Stimulated activated CD8-positive, alpha-beta memory T cell treated with anti-CD3 and anti-CD28 coated beads, Interleukin-4, amount 100 ng/mL, for 4 hours (primary cell): ENCODE data around the gene XPO5.
"Not testable (repeated sequence)": the region's sequence is repeated elsewhere in the genome, so short reads cannot be mapped to it uniquely, and the experiment has no call there.

Experiments
- DNase-seq, 2 donors: peaks; one replicate each; pipeline ENCODE4 v3.0.0-alpha.2; 2020; ENCODE audit warnings: low read depth in 2 of 2, low spot score in 1 of 2

The XPO5 gene

GRCh38 chr6:43575772-43576551, at the start of gene XPO5, which contains the start of gene POLH:
Gene XPO5, minus strand, starts transcription at chr6:43576038. Its CDS starts 174 bp downstream, at chr6:43575864.
Gene POLH, plus strand, starts transcription at chr6:43576185. Its CDS starts 6,135 bp downstream, at chr6:43582320.
- DNase-seq = peak; percentile 72 to 84

- no peak for DNase-seq
These were observed 49.7 kb upstream of the XPO5 start for GRCh38 chr6:43625393-43625992.

DNA sequence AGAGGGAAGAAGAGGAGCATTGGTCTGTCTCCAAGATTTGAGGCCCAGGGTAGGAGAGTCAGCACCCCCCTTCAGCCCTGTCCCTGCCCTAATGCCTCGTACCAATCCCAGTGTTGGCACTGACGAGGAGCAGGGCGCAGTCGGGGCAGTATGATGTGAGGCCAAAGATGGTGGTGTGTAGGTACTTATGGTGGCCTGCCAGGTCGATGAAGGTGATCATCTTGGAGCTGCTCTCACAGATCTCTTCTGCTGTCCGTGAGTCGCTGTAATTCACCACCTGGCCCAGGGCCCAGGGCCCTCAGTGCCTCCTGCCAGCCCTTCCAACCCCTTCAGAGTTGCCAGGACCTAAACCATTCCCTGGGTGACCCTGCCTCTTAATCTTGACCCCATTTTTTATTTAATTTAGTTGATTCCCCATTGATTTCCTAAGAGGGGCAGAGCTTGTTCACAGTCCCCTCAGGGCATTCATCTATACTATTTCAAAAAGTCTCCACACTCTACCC, 49.0 kb upstream of the XPO5 start:
- no peak for DNase-seq

- DNase-seq = no peak
These were observed 48.3 kb upstream of the XPO5 start for GRCh38 chr6:43623880-43624785.

DNA sequence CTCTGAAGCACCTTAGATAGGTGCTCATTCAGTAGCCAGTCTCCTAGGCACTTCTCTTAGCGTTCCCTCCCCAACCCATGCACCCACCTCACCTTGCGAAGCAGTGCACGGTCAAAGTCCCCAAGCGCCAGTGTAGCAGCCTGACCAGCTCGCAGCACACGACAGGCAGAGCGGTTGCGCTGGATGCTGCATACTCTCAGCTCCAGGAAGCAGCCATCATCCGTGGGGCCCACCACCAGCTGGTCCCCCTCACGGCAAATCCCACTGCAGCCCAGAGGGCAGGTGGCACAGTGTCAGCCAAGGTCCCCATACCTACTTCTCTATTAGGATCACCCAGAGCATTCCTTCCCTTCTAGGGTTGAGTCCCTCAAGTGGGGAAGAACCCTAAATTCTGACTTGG, 46.7 kb upstream of the XPO5 start:
- no peak for DNase-seq

- no peak for DNase-seq
These were observed 46.0 kb upstream of the XPO5 start for GRCh38 chr6:43621836-43622180.

GRCh38 chr6:43621078-43621835, 45.4 kb upstream of the XPO5 start:
- no peak for DNase-seq

DNA sequence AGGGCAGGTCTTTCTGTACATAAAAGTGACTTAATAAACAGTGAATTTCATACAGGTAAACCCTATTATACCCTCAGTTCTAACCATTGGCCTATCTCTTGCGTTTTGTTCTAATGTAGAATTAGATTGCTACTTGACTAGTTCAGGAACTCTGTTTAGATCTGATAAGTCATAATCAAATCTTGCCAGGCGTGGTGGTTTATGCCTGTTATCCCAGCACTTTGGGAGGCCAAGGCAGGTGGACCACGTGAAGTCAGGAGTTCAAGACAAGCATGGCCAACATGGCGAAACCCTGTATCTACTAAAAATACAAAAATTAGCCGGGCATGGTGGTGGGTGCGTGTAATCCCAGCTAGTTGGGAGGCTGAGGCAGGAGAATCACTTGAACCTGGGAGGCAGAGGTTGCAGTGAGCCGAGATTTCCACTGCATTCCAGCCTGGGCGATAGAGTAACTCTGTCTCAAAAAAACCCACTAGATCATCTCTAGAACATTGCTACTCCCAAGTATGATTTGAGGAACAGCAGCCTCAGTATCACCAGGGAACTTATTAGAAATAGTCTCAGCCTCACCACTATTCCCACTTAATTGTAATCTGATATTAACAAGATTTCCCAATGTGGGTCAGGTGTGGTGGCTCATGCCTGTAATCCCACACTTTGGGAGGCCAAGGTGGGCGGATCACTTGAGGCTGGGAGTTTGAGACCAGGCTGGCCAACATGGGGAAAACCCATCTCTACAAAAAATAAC, 41.1 kb upstream of the XPO5 start:
- DNase-seq = no peak

DNA sequence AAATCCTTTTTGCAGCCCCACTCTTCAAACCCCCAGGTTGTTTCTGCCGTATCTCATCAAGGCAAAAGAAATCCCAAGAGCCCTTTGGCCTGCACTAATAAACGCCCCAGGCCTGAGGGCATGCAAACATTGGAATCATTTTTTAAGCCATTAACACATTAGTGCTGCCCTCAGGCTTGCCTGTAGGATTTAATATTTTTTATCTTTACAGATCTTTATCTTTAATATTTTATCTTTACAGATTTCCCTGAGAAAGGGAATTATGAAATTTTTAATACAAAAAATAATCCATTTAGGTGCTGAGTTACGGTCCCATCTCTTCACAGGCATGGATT, 38.5 kb upstream of the XPO5 start:
- DNase-seq = no peak

DNA sequence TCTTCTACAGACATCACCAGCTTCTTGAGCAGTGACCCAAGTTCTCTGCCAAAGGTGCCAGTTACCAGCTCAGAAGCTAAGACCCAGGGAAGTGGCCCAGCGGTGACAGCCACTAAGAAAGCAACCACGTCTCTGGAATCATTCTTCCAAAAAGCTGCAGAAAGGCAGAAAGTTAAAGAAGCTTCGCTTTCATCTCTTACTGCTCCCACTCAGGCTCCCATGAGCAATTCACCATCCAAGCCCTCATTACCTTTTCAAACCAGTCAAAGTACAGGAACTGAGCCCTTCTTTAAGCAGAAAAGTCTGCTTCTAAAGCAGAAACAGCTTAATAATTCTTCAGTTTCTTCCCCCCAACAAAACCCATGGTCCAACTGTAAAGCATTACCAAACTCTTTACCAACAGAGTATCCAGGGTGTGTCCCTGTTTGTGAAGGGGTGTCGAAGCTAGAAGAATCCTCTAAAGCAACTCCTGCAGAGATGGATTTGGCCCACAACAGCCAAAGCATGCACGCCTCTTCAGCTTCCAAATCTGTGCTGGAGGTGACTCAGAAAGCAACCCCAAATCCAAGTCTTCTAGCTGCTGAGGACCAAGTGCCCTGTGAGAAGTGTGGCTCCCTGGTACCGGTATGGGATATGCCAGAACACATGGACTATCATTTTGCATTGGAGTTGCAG, 38.0 kb upstream of the XPO5 start:
- DNase-seq = no peak

DNA sequence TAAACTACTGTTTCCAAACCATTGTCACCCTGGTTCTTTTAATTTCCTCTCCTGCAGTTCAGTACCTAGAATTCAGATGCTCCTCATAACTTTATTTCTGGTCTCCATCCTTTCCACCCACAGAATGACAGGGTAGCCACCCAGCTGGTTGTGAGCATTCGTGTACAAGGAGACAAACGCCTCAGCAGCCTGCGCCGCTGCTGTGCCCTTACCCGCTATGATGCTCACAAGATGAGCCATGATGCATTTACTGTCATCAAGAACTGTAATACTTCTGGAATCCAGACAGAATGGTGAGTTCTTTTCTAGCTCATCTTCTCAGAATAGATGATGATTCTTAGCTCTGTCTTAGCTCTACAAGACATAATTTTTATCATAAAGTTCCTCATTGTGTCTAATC, 34.6 kb upstream of the XPO5 start:
- DNase-seq = no peak

GRCh38 chr6:43609402-43609801, 33.6 kb upstream of the XPO5 start:
- DNase-seq = no peak

GRCh38 chr6:43608807-43609206, 33.0 kb upstream of the XPO5 start:
- DNase-seq = no peak

GRCh38 chr6:43608310-43608763, 32.5 kb upstream of the XPO5 start:
- peak in 1 of 2 donors; percentile 38 for DNase-seq

DNA sequence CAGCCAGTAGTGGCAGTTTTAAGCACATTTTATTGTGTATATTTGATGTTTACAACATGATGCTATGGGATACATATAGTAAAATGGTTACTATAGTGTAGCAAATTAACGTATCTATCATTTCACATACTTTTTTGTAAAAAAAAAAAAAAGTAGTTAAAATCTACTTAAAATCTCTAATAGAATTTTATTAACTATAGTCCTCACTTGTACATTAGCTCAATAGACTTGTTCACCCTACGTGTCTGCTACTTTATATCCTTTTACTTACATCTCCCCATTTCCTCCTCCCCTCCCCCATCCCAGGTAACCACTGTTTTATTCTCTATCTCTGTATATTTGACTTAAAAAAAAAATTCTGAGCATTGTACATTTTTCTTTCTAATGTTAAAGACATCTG, 30.2 kb upstream of the XPO5 start:
- DNase-seq = no peak

- DNase-seq = no peak
These were observed 28.3 kb upstream of the XPO5 start for GRCh38 chr6:43604174-43604573.

DNA sequence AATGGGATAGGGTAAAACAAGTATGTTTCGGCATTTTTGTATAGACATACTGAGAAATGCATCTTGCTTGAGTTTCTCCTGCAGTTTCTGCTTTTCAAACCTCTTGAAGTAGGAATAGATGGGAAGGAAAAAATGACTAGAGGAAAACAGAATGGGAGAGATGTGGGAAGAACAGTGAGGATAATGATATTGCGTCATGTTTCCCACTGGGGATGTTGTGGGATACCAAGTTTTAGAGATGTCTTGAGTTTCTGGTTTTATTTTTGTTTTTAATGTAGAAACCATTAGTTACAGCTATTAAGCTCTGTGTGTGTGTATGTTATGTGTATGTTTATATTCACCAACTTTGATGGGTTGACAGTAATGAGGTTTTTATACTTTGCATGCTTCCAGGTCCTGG, 24.8 kb upstream of the XPO5 start:
- no peak for DNase-seq

DNA sequence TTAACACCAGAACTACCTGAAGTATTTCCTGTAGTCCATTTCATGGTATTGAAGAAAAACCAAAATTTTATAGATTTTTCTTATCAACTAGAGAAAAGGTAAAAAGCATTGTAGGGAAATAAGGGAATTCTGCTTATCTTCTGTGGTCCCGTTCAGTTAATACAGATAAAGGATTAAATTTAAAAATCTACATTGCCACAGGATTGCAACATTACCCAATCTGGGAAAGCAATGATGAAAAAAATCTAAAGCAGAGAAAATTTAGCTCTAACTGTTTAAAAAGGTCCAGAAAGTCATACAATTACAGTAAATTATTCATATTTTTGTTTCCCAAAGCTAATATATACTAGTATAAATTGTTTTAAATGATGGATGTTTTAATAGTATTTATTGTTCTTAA, 18.1 kb upstream of the XPO5 start:
- no peak for DNase-seq

GRCh38 chr6:43589564-43589963, 13.7 kb upstream of the XPO5 start:
- DNase-seq = not testable (repeated sequence)

- DNase-seq = no peak
These were observed 12.4 kb upstream of the XPO5 start for GRCh38 chr6:43588194-43588593.
